MCF 10A (cell line): ENCODE measurements around the gene CCDC185. TPM values are rescaled to one million over a fixed set of nuclear protein-coding genes. Genes with fewer than 3 reads are reported as not detected.

Experiments
- BruUV-seq: library from RNA; stranded (reverse); fragments of 400-500 nt; replicated peaks from 2 replicates; lab custom pipeline; 2021; lab: Mats Ljungman, UMichigan
- CTCF ChIA-PET: fragments of 300-600 bp; sonication (Branson Sonifier 250); formaldehyde crosslinking; extraction: SDS; loops from one replicate; lab custom pipeline; 2021; ENCODE audit warnings: antibody characterized with exemption, inconsistent platforms; lab: Yijun Ruan, JAX
- POLR2A ChIA-PET: fragments of 300-600, 350-650 bp; sonication (Branson Sonifier 250); formaldehyde crosslinking; extraction: SDS; loops from one replicate; lab custom pipeline; 2020; ENCODE audit warnings: antibody characterized with exemption, inconsistent platforms; lab: Yijun Ruan, JAX
- DNase-seq: peaks from one replicate; pipeline ENCODE4 v3.0.0-alpha.2; 2018; ENCODE audit not compliant: unreplicated experiment
- H3K27ac Mint-ChIP-seq: one replicate; pipeline ENCODE4 v1.8.0; 2022; ENCODE audit warnings: mild to moderate bottlenecking, low read depth, mixed read lengths; ENCODE audit not compliant: unreplicated experiment
- H3K27me3 Mint-ChIP-seq: one replicate; pipeline ENCODE4 v1.8.0; 2022; ENCODE audit warnings: mixed read lengths; ENCODE audit not compliant: insufficient read depth, unreplicated experiment
- H3K36me3 Mint-ChIP-seq: one replicate; pipeline ENCODE4 v1.8.0; 2022; ENCODE audit warnings: mild to moderate bottlenecking, moderate library complexity, mixed read lengths; ENCODE audit not compliant: insufficient read depth, unreplicated experiment
- H3K4me1 Mint-ChIP-seq: one replicate; pipeline ENCODE4 v1.8.0; 2022; ENCODE audit warnings: mixed read lengths; ENCODE audit not compliant: insufficient read depth, unreplicated experiment
- H3K4me3 Mint-ChIP-seq: one replicate; pipeline ENCODE4 v1.8.0; 2022; ENCODE audit warnings: mild to moderate bottlenecking, moderate library complexity, mixed read lengths; ENCODE audit not compliant: unreplicated experiment
- H3K9me3 Mint-ChIP-seq: one replicate; pipeline ENCODE4 v1.8.0; 2022; ENCODE audit warnings: mixed read lengths; ENCODE audit not compliant: unreplicated experiment
- CTCF ChIP-seq: fragments of 200-600 bp; IDR thresholded peaks from one replicate; pipeline ENCODE4 v1.8.0; 2022; ENCODE audit warnings: antibody characterized with exemption, mild to moderate bottlenecking; ENCODE audit not compliant: unreplicated experiment
- intact Hi-C: fragments of 100-400 bp; cut with micrococcal nuclease; formaldehyde crosslinking; loops from 2 replicates; pipeline ENCODE4 v1.14.1; 2022
- total RNA-seq: library from RNA; stranded (reverse); gene quantifications from 2 replicates; pipeline ENCODE4 v1.2.3, GENCODE V29; 2022

CCDC185 gene
- total RNA-seq, 1 experiment from 2014 or later: not detected

- intact Hi-C loops: no loop called here
- no peak for DNase-seq
- TF ChIP-seq CTCF: no peak
- no peak overlapping the region for H3K27ac Mint-ChIP-seq
- ChIA-PET CTCF (interaction anchor here (1.0 to 1.8 kb wide), 4 partner anchors 9 to 283 kb away, joined by 3 to 6 read pairs (median 4); no protein-coding TSS in a partner anchor), POLR2A (interaction anchor here (0.6 kb wide), 1 partner anchor 158 kb away, joined by 4 read pairs; no protein-coding TSS in a partner anchor)
- H3K4me3 Mint-ChIP-seq: no peak overlapping the region
- H3K36me3 Mint-ChIP-seq: no peaks in the 10 kb centered on the region
- no TSS peak for BruUV-seq
- H3K9me3 Mint-ChIP-seq: no peaks in the 10 kb centered on the region
- no peaks in the 10 kb centered on the region for H3K27me3 Mint-ChIP-seq
- H3K4me1 Mint-ChIP-seq: peaks cover 6% of the 10 kb centered on the region
Measured at GRCh38 chr1:223346311-223346710, 46.9 kb upstream of the CCDC185 start.

GRCh38 chr1:223347583-223347982 is 45.6 kb upstream of the CCDC185 start:
- no peak overlapping the region for H3K27ac Mint-ChIP-seq
- no peak overlapping the region for H3K4me3 Mint-ChIP-seq
- BruUV-seq: no TSS peak
- H3K9me3 Mint-ChIP-seq: no peaks in the 10 kb centered on the region
- intact Hi-C loops: no loop called here
- no peak for DNase-seq
- H3K27me3 Mint-ChIP-seq: no peaks in the 10 kb centered on the region
- TF ChIP-seq CTCF: no peak
- peaks cover 6% of the 10 kb centered on the region for H3K4me1 Mint-ChIP-seq
- ChIA-PET CTCF (interaction anchor here (0.7 to 1.8 kb wide), 3 partner anchors 10 to 1911 kb away, joined by 3 to 6 read pairs (median 4); no protein-coding TSS in a partner anchor), POLR2A (no interaction called here)
- H3K36me3 Mint-ChIP-seq: no peaks in the 10 kb centered on the region

- no peak for DNase-seq
- POLR2A ChIA-PET: interaction anchor here (1.3 kb wide), 1 partner anchor 13 kb away, joined by 4 read pairs; no protein-coding TSS in a partner anchor
- no TSS peak for BruUV-seq
- Mint-ChIP-seq H3K36me3 (no peaks in the 10 kb centered on the region), H3K27ac (no peak overlapping the region), H3K4me1 (peaks cover 6% of the 10 kb centered on the region), H3K4me3 (no peak overlapping the region), H3K9me3 (no peaks in the 10 kb centered on the region), H3K27me3 (no peaks in the 10 kb centered on the region)
- intact Hi-C loops: no loop called here
- TF ChIP-seq CTCF: no peak
- CTCF ChIA-PET: interaction anchor here (1.0 to 2.3 kb wide), 2 partner anchors 10 to 215 kb away, joined by 3 to 12 read pairs; no protein-coding TSS in a partner anchor
Measured at GRCh38 chr1:223348439-223348838, 44.8 kb upstream of the CCDC185 start.

GRCh38 chr1:223349241-223349640 is 44.0 kb upstream of the CCDC185 start:
- CTCF ChIA-PET: interaction anchor here (1.0 to 2.3 kb wide), 3 partner anchors 9 to 216 kb away, joined by 3 to 12 read pairs (median 5); no protein-coding TSS in a partner anchor
- no peaks in the 10 kb centered on the region for H3K9me3 Mint-ChIP-seq

More at GRCh38 chr1:223349241-223349640, 44.0 kb upstream of the CCDC185 start:
- Mint-ChIP-seq H3K27me3 (no peaks in the 10 kb centered on the region), H3K27ac (no peak overlapping the region), H3K4me1 (no peaks in the 10 kb centered on the region), H3K36me3 (no peaks in the 10 kb centered on the region), H3K4me3 (no peak overlapping the region)
- intact Hi-C loops: no loop called here
- POLR2A ChIA-PET: interaction anchor here (0.8 to 1.5 kb wide), 4 partner anchors 8 to 23 kb away, joined by 3 to 5 read pairs (median 4); no protein-coding TSS in a partner anchor
- BruUV-seq: no TSS peak
- no peak for TF ChIP-seq CTCF
- no peak for DNase-seq
